HG03571 (cell line): ENCODE data around the gene VWA5B1.
"Not testable (repeated sequence)": the region's sequence is repeated elsewhere in the genome, so short reads cannot be mapped to it uniquely, and the experiment has no call there.

ENCODE experiments used
- ATAC-seq: cut with Tn5 transposase; IDR thresholded peaks from one replicate; pipeline ENCODE4 v1.9.1; 2021; ENCODE audit not compliant: unreplicated experiment

VWA5B1 gene

GRCh38 chr1:20290624-20291597 is at the start of gene VWA5B1:
Gene VWA5B1 (plus strand): TSS chr1:20290875. CDS start chr1:20310602, 19,727 bp downstream.
- ATAC-seq: no peak

- ATAC-seq: no peak
These were observed 47.7 kb upstream of the VWA5B1 start for GRCh38 chr1:20242890-20243479.

GRCh38 chr1:20248971-20249612 is 41.6 kb upstream of the VWA5B1 start:
- ATAC-seq: no peak

GRCh38 chr1:20250340-20250989 is 40.2 kb upstream of the VWA5B1 start:
- ATAC-seq: no peak

- ATAC-seq: no peak
These were observed 38.1 kb upstream of the VWA5B1 start for GRCh38 chr1:20252587-20252986.

GRCh38 chr1:20255666-20256065 is 35.0 kb upstream of the VWA5B1 start:
- no peak for ATAC-seq

- no peak for ATAC-seq
These were observed 31.0 kb upstream of the VWA5B1 start for GRCh38 chr1:20259646-20260045.

GRCh38 chr1:20261095-20261494 is 29.6 kb upstream of the VWA5B1 start:
- no peak for ATAC-seq

- no peak for ATAC-seq
These were observed 27.7 kb upstream of the VWA5B1 start for GRCh38 chr1:20262810-20263534.

- ATAC-seq: no peak
These were observed 25.4 kb upstream of the VWA5B1 start for GRCh38 chr1:20265250-20265649.

- no peak for ATAC-seq
These were observed 24.5 kb upstream of the VWA5B1 start for GRCh38 chr1:20266141-20266540.

- no peak for ATAC-seq
These were observed 24.0 kb upstream of the VWA5B1 start for GRCh38 chr1:20266642-20267041.

- ATAC-seq: no peak
These were observed 18.9 kb upstream of the VWA5B1 start for GRCh38 chr1:20271498-20272400.

GRCh38 chr1:20273716-20274115 is 17.0 kb upstream of the VWA5B1 start:
- not testable (repeated sequence) for ATAC-seq

GRCh38 chr1:20275319-20275925 is 15.3 kb upstream of the VWA5B1 start:
- no peak for ATAC-seq

- ATAC-seq: no peak
These were observed 14.1 kb upstream of the VWA5B1 start for GRCh38 chr1:20276485-20277159.

- no peak for ATAC-seq
These were observed 12.0 kb upstream of the VWA5B1 start for GRCh38 chr1:20278692-20279130.

- no peak for ATAC-seq
These were observed 11.2 kb upstream of the VWA5B1 start for GRCh38 chr1:20279509-20279908.
